NCI-H82 treated with DMSO at 0.1 percent for 48 hours (cell line): ENCODE data around the gene FMNL3.
"Not testable (repeated sequence)": the region's sequence is repeated elsewhere in the genome, so short reads cannot be mapped to it uniquely, and the experiment has no call there.

Experiments
- DNase-seq: peaks from one replicate; lab custom pipeline; 2025; ENCODE audit not compliant: unreplicated experiment; lab: John Stamatoyannopoulos, UW

FMNL3 gene

DNA sequence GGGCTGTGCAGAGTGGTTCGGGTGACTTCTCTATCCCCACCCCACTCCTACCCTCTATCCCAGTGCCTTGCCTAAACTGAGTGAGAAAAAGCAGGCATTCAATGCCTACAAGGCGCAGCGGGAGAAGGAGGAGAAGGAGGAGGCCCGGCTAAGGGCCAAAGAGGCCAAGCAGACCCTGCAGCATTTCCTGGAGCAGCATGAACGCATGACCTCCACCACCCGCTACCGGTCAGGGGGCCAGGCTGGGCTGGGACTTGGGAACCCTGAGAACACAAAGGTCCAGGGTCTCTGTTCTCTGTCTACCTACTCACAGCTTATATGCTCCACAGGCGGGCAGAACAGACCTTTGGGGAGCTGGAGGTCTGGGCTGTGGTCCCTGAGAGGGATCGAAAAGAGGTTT lies 72.2 kb downstream of the FMNL3 start:
- no peak for DNase-seq

DNA sequence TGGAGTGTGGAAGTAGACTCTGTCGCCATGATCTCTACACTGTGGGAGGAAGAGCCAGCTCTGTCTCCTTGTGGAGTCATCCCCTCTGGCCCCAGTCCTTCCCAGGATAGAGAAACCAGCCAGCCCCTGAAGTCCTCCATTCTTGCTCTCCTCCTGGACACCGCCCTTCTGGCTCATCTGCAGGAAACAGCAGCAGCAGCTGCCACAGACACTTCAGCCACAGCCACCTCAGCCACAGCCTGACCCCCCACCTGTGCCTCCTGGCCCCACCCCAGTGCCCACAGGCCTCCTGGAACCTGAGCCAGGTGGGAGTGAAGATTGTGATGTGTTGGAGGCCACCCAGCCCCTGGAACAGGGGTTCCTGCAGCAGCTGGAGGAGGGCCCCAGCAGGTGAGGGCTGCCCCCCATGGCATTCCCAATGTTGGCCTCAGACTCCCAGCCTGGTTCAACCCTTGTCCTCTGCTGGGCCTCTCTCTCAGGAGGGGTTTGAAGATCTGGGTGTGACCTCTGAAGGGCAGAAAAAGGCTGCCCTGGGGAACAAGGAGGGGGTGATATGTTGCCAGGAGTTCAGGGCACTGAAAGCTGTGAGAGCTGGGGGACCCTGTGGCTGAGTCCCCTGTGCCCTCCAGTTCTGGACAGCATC lies 73.4 kb downstream of the FMNL3 start:
- DNase-seq, result no peak

DNA sequence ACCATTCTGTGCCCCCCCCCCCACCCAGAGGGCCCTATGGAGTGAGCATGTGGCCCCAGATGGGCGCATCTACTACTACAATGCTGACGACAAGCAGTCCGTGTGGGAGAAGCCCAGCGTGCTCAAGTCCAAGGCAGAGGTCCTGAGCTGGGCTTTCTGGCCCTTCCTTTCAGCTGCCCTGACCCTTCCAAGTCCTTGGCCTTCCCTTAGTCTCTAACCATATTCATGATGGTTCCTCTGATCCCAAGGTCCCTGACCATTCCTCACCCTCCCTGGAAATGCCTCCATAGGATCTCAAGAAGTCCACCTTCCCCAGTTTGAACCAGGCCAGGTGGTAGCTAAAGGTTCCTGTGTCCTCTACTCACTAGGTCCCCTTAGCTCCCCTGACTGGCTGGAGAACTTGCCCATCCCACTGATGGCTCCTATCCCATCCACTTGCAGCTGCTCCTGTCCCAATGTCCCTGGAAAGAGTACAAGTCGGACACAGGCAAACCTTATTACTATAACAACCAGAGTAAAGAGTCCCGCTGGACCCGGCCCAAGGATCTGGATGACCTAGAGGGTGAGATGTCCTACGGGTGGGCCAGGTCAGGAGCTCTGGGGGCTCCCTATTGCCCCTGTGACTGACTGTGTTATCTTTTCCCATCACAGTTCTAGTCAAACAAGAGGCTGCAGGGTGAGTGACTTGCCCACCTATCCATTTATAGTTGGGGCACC lies 74.1 kb downstream of the FMNL3 start:
- DNase-seq, result no peak

DNA sequence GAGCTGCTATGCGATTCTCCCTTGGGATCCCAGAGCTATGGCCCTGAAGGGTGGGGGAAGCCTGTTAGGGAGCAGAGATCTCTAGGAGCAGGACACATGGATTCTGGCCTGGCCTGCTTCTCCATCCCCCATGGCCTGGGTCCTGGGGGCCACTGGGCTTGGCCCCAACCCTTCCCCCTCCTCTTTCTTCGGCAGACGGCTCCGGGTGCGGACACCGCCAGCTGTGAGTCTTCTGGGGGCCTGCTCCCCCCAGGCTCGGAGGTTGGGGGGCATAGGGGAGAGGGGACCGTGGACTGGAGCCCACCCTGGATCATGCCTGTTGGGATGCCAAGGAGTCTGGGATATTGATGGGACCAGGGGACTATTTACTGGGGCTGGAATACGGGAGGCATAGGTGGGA lies 74.8 kb downstream of the FMNL3 start:
- DNase-seq, result no peak

DNA sequence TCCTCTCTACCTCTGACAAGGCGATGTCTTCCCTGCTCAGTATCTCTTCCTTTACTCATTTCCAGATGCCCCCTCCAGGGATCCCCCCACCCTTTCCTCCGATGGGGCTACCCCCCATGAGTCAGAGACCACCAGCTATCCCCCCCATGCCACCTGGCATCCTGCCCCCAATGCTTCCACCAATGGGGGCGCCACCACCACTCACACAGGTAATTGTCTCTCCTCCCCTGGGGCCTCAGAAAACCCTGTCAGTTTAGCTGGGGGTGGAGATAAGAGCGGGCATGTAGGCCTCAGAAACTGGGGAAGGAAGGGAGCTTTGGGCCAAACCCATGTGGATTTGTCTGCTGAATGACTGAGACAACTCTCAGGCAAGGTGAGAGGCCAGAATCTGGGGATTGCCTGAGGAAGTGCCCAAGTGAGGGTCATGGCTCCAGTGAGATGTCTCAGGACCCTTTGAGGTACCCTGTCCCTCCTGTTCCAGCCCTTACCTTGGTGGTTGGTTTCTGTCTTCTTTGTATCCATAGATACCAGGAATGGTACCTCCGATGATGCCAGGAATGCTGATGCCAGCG lies 75.8 kb downstream of the FMNL3 start:
- no peak for DNase-seq

DNA sequence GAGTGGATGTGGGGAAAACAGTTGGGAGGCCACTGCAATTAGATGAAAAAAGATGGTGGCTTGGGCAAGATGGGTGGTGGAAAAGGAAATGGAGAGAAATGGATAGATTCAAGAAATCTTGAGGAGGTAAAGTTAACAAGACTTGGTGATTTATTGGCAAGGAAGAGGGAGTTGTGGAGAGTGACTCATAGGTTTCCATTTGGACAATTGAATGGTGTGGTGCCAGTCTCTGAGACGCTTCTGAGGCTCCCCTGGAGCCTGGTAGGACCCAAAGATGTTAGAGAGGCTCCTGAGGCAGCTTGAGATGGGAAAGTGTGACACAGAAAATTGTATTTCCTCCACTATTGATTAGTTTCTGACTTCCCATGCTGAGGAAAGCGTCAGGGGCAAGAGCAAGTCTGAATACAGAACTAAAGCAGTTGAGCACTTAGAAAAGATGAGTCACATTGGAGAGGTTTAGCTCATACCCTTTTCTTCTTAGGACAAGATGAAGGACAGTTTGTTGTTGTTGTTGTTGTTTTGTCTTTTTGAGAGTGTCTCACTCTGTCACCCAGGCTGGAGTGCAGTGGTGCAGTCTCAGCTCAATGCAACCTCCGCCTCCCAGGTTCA lies 79.3 kb downstream of the FMNL3 start:
- no peak for DNase-seq

DNA sequence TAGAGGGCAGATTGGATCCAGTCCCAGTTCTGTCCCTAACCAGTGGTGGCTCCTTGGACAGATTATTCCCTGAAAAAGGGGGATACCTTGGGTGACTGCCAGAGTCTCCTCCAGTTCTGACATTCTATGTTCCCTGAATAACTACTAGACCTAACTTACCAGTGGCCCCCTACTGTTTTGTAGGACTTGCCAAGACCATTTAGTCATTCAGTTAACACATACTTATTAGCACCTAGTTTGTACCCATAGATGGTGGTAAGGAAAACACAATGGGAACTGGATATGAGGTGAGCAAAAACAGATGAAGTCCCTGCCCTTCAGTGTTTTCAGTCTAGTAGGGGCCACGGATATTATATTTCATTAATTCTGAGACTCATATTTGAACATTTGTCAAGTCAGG lies 80.4 kb downstream of the FMNL3 start:
- no peak for DNase-seq

DNA sequence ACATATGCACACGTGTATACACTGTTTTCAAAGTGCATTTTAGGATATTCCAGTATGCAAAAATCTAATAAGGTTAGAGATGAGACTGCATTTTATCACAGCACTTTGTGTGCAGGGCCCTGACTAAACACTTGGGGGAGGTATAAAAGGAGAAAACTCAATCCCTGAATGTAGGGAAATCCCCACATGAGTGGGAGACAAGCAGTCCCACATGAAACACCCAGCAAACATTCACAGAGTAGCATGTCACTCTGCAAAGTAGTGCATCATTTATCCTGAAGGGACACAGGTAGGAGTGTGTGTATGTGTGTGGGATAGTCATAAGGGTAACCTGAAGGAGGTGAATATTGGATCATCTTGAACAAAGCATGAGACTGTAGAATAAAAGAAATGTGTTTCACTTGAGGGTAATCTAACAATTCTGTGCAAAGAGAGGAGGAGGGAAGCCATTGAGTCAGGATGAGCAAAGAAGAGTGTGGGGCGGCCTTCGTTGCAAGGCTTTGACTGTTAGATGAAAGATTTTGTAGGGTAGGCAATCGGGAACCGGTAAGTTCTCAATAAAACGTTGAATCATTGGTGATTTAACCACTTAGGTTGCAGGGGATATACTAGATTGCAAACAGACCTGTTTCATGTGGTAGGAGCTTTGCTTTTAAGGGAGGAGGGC lies 80.9 kb downstream of the FMNL3 start:
- DNase-seq, result no peak

DNA sequence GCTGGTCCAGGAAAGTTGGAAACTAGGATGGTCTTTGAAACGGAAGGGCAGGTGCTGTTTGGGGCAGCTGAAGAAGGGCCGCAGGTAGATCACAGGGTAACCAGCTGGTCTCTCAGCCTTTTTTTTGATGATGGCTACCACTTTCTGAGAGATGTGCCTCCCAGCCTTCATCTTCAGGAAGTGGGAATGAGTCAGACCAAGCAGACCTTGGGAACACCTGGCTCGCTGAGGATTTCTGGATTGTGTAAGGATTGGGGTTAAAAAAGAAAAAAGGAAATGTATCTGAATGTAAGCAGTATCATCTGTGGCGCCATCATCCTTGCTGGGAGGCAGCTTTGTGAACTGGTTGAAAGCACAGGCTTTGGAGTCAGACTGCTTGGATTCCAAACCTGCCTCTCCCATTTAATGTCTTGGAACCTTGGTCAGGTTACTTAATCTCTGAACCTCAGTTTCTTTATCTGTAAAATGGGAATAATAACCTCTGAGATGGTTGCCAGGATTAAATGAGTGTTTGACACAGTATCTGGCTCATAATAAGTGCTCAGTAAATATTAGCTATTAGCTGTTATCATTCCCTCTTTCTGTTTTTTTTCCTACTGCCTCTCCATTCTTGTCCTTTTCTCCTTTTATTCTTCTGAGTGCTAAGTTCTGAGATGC lies 82.2 kb downstream of the FMNL3 start:
- no peak for DNase-seq

DNA sequence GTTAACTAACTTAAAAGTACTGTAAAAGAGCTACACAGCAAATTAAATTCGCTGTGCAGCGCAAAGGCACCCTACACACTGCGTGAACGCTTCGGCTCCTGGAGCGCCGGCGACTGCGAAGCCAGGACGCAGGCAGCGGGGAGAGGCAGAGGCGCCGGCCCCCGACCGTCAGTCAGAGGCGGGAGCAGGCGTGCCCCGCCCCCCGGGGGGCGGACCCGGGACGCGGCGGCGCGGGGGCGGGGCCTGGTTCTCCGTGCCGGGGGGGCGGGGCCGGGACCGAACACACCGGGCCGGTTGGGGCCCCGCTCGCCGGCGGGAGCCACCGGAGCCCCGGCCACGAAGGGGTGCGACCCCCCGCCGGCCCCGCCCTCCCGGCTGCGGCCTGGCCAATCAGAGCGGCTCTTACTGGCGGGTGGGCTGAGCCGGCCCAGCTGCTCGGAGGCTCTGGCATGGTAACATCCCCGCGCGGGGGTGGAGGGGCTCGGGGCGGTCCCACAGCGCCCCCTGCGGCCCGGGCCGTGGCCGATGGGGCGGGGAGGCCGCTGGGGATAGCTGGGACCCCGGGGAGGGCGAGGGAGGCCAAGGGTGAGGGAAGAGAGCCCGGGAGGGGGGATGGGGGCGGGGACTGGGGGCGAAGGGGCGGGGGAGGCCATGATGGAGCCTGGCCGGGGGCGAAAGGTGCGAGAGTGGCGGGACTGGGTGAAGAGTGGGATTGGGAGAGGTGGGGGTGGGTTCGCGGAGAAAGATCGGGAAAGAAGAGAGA lies 83.9 kb downstream of the FMNL3 start, which contains the start of gene PRPF40B:
Gene PRPF40B (plus strand): TSS at position 420 of the 763 bp plus-strand sequence. CDS start 30 bp downstream, at position 450.
- DNase-seq, result peak; percentile 81

DNA sequence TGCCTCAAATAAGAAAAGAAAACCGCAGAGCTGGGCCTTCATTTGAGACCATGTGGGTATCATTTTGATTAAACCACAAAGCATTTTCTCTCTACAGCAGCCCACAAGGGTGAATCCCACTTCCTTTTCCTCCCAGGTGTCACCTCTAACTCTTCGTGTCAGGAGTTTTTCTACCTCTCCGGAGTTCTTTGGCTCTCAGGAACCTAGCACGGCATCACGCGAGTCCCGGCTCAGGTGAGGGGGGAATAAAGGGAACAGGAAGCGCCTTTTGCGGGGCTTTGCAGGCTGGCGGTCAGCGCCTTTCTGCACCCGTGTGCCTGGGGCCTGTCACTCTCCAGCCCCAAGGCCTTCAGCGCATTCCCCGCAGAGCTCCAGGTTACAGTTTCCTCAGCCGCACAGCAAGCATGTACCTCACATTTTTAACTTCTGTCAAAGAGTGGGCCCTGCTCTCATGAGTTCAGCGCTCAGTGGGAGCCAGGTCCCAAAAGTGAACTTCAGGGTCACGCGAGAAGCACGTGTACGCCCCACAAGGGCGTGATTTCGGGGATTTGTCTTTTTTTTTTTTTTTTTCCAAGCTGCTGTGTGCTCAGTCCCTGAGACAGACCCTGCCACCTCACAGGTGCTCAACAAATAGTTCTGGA lies 84.6 kb downstream of the FMNL3 start:
- DNase-seq, result no peak

DNA sequence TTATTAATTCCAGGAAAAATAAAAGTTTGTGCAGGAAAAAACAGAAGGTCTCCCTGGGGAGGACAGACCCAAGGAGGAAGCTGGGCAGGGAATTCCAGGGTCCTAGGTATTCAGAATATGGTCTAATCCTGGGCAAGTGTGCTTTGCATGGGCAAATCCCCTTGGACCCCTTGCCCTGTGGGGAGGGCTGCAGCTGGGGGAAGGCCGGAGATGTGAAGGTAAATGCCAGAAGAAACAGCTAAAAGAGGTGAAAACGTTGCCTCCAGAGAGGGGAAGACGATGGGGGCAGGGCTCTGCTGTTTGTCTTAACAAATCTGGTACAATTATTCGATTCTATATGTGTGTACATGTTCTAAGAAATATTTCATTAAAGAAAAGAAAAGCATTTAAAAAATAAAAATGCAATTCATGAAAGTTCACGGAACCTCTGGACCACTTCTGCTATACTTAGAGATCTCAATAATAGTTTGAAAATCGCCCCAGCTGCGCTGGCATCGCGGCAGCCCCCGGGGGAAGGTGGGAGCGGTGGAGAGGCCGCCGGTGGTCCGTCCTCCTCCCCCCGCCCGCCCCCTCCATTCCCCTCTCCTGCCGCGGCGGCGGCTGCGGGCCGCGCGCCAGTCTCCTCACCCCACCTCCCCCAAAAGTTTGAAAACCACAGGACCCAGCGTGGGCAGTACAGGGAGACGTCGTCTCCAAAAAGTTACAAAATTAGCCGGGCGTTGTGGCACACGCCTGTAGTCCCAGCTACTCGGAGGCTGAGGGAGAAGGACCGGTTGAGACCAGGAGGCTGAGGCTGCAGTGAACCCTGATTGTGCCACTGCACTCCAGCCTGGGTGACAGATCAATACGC lies 85.3 kb downstream of the FMNL3 start:
- no peak for DNase-seq

DNA sequence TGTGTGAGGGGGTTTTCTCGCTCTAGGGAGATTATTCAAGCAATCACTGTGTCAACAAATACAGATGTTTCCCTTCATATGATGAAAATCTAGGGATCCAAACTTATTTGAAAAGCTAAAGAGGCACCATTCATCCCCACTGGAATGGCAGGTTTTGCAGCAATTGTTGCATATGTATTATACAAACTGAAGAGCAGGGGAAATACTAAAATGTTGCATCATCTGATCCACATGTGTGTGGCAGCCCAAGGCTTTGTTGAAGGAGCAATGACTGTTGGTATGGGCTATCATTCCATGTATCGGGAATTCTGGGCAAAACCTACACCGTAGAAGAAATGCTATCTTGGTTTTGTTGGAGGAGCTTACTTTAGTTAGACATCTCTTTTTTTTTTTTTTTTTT lies 87.9 kb downstream of the FMNL3 start:
- no peak for DNase-seq

DNA sequence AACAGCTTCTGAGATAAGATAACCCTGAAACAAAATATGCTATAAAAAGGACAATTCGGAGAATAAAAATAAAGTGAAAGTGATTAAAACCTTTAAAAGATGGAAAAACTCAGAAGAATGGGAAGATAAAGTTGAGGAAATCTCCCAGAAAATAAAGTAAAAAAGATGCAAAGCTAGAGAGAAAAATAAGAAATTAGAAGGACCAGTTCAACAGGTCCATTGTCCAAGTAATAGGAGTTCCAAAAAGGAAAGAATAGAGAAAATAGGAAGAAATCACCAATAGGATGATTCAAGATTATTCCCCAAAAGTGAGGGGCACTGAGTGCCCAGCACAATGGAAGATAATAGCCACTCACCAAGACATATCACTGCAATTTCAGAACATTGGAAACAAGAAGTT lies 88.6 kb downstream of the FMNL3 start:
- DNase-seq, result no peak

DNA sequence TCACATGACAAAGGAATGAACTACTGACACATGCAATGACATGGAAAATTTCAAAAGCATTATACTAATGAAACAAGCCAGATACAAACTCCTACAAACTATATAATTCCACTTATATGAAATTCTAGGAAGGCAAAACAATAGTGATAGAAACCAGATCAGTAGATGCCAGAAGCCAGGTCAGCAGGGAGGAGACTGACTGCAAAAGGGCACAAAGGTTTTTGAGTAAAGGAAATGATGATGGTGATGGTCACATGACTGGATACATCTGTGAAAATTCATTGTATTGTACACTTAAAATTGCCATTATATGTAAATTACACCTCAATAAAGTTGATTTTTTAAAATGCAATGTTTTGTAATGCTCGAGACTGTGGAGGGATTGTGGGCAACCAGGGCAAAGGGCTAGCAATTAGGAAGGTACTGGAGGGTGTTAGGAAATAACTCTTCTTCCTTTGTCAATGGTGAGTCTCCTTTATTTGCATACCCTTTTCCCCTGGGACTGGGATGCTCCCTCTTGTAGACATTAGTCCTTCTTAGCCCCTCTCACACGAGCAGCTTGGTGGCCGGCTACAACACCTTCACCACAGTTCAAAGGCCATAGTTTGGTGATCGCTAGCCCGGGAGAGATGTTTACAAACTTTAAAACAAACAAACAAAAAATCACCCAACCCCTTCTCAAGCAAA lies 90.5 kb downstream of the FMNL3 start:
- no peak for DNase-seq

DNA sequence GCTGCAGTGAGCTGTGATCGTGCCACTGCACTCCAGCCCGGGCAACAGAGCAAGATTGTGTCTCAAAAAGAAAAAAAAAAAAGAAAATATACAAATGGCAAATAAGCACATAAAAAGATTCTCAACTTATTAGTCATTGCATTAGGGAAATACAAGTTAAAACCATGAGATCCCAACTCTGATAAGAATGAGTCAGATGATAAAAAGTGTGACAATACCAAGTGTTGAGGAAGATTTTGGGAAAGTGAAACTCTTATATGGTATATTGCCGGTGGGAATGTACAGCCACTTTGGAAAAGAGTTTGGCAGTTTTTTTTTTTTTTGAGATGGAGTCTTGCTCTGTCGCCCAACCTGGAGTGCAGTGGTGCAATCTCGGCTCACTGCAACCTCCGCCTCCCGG lies 91.5 kb downstream of the FMNL3 start:
- no peak for DNase-seq

DNA sequence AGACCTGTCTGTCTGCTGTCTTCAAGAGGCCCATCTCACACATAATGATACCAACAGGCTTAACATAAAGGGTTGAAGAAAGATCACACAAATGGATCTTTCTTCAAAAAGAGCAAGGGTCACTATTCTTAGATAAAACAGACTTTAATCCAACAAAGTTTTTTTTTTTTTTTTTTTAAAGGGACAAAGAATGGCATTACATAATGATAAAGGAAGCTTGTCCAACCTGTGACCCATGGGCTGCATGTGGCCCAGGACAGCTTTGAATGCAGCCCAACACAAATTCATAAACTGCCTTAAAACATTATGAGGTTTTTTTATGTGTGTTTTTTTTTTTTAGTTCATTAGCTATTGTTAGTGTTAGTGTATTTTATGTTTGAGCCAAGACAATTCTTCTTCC lies 95.0 kb downstream of the FMNL3 start:
- DNase-seq, result no peak

DNA sequence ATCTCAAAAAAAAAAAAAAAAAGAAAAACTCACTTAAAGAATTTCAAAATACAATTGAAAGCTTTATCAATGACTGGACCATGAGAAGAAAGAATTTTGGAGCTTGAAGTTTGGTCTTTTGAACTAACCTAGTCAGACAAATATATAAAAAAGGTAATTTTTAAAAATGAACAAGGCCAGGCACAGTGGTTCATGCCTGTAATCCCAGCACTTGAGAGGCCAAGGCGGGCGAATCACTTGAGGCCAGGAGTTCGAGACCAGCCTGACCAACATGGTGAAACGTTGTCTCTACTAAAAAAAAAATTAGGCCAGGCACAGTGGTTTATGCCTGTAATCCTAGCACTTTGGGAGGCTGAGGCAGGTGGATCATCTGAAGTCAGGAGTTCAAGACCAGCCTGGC lies 96.4 kb downstream of the FMNL3 start:
- DNase-seq, result not testable (repeated sequence)

DNA sequence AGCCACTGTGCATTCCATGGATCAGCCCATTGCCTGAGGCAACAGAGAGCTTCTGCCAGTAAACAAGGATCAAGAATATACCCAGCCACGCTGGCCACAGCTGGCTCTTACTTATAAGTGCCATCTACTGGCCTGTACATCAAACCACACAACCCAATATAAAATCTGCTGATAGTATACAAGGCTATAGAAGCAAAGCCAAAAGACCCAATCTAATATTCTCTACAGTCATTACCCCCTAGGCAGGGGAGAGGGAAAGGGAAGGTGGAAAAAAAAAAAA lies 97.4 kb downstream of the FMNL3 start:
- DNase-seq, result no peak
